Suppressor macrophage treated with lipopolysaccharide for 1 hour (primary cell): Measurements from ENCODE around the gene DIPK1B.
A peak's percentile ranks its signal among the peaks of the same experiment; 100 is the strongest.

Experiments used
- DNase-seq, 3 donors: peaks; one replicate each; pipeline ENCODE4 v3.0.0-alpha.2; 2020 to 2022

DIPK1B gene

DNA sequence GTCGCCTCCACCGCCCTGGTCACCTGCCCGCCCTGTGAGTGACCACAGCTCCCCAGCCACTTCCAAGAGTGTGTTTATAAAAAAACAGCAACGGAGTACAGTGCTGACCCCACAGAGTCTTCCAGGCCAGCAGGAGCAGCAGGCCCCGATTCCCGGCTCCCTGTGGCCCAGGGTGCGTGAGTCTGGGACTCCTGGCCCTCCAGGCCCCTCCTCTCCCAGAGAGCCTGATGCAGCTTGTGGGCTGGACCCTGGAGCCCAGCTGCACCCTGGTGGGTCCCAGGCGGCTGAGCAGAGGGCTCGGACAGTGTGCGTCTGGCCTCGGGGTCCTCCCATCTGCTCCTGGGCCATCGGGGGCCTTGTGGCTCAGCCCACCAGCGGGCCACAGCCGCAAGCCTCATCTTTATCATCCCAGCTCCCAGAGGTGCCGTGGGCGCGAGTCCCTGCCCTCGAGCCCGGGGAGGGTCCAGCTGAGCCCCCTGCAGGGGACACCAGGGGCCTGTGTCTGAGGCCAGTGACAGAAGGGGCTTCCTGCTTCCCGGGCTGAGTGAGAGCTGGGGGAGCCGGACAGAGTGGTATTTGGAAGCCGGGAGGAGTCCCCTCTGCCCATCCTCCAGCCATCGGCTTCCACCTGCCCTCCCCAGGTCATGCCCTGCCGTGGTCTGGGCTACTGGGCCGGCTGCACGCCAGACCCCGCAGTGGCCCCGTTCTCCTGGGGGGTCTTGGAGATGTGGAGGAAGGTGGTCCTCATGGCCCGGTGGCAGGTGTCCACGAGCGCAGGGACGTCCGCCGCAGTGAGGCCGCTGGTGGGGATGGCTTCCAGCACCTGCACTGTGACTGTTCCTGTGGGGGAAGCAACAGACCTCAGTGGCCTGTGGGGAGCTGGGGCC, 39.0 kb upstream of the DIPK1B start:
- no peak for DNase-seq

DNA sequence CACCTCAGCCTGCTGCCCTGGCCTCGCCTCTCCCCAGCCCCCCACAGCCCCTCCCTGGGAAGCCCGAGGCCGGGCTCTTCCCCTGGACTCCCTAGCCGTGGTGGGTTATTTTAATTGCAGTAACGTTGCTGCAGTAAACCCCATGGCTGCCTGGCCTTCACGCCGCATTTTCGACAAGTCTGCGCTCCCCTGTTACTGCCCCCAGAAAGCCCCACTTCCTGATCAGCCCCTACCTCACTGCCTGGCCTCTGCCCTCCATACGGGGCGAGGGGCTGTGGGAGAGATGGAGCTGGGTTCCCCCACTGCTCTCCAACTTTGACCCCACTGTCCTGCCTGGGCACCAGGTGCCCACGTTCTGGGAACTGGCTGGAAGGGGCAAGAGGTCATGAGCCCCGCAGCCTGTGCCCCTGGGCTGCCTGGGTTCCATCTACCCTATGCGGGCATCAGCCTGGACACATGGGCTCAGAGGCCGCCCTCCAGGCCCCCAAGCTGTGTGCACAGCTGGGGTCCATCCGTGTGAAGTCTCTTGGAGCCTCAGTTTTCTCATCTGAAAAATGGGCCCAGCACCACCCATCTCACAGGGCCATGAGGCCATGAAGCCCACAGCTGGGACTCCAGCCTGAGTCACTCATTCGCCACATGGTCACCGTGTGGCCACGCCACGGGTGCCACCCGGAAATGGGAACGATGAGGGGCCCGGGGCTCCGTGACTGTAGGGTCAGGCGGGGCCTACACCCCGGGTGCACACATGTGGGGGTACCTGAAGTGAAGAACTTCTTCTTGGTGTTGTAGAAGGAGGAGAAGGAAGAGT, 38.2 kb upstream of the DIPK1B start:
- DNase-seq, result no peak

DNA sequence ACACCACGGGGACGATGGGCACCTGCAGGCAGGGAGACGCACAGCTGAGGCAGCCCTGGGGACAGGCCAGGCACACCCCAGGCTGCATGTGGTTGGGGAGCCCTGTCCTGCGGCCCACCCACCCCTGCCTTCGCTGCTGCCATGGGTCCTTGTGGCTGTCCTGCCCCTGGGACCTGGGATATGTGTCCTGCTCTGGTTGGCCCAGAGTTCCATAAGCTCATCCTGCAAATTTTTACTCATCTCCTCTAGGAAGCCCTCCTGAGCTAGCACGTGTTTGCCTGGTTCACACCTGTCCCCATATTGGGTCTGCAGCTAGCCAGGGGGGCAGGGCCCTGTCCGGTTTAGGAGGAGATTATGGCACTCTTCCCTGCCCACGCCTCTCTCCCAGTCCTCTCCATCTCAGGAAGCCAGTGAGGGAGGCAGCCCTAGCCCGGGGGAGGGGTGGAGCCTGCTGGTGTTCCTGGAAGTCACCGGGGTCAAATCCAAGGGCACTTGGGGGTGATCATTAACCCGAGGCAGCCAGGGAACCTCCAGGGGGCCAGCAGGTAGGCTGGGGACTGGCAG, 37.5 kb upstream of the DIPK1B start:
- no peak for DNase-seq

DNA sequence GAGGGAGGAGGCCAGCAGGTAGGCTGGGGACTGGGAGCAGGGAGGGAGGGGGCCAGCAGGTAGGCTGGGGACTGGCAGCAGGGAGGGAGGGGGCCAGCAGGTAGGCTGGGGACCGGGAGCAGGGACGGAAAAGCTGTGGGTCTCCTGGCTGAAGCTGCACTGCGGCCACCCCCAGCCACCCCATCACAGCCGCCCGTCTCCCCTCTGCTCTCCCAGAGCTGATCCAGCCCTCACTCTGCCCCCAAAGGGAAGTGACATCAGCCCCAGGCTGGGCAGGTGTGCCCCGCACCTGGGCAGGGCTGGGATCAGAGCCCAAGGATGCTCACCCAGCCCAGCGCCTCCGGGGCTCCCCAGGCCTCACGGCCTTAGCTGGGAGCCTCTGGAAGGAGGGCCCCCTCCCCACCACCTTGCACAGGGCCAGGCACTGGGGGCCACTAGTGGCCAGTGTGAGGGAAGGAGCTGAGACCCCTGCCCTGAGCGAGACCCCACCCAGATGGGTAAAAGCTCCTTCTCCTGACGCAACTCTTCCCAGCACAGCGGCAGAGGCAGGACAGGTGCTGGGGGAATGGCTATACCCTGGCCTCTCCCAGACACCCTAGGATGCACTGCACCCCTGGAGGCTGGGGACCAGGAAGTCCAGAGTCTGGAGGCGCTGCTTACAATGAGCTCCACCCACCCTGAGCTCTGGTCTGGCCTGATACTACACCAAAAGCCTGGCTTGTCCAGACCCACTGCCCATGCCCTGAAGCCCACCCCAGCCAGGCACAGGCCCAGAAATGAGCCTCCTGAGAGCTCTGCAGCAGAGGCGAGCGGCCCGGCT, 36.7 kb upstream of the DIPK1B start:
- DNase-seq, result no peak

DNA sequence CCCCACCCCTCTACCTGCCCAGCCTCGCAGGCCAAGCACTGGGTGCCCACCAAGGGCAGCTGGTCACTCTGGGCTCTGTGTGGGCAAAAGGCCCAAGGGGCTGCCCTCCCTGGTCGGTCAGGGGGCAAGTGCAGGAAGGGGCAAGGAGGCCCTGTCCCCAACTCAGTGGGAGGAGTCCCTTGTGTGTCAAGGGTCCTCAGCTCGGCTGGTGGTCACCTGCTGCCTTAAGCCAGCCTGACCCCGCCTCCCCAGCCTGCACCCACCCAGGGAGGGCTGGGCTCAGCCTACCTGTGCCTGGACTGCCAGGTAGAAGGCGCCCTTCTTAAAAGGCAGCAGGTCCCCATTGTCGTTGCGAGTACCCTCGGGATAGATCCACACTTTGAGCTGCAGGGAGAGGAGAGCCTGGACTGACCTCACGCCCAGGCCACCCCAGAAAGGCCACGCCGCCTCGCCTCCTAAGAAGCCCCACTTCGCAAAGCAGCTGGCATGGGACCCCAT, 36.0 kb upstream of the DIPK1B start:
- no peak for DNase-seq

DNA sequence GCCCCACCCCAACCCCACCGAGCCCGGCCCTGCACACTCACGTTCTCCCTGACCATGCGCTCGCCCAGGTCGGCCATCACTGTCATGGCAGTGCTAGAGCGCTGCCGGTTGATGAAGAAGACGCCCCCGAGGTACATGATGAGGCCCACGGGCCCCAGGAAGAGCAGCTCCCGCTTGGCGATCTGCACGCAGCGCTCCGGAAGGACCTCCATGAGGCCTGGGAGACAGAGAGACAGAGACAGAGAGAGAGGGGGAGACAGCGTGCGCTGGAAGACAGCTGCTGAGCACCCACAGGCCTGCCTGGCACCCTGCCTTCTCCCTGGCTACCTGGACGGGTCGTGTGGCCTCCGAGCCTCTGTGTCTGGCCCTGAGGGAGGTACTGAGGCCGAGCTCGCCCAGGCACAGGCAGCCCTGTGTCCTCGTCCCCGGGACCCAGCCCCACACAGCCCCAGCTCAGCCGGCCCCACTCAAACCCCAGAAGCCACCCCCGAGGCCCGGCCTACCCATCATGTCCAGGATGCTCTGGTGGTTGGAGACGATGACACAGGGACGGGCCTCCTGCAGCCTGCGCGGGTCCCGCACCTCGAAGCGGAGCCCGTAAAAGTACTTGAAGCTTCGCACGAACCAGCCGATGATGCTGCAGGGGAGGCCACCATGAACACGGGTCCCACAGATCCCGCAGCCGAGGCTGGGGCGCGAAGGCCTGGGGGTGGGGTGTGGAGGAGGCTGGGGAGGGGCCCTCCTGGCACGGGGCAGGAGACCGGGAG, 35.3 kb upstream of the DIPK1B start:
- no peak for DNase-seq

DNA sequence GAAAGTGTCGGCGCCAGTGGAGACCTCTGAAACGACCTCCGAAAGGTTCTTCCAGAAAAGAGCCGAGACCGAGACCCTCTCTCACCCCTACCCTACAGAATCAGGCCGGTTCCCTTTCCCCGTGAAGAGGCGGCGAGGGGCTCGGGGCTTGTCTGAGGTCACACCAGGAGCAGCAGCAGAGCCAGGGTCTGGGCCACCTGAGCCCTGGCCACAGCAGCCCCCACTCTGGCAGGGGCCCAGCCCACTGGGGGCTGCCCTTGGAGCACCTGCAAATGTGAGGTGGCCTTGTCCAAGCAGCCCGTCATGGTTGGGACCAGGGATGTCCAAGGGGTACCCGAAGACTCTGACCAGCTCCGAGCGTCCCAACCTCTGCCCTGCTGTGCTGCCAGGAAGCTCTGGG, 34.3 kb upstream of the DIPK1B start:
- no peak for DNase-seq

DNA sequence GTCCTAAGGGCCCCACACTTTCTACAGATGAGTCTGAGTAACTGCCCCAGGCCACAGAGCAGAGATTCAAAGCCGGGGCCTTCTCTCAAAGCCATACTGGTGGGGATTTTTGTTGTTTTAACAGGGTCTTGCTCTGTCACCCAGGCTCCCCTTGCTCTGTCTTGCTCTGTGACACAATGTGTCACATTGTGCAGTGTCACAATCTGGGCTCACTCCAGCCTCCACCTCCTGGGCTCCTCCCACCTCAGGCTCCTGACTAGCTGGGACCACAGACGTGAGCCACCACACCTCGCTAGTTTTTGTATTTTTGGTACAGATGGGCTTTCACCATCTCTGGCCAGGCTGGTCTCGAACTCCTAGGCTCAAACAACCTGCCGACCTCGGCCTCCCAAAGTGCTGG, 33.7 kb upstream of the DIPK1B start:
- peak; percentile 34 to 60 (median 37) for DNase-seq

DNA sequence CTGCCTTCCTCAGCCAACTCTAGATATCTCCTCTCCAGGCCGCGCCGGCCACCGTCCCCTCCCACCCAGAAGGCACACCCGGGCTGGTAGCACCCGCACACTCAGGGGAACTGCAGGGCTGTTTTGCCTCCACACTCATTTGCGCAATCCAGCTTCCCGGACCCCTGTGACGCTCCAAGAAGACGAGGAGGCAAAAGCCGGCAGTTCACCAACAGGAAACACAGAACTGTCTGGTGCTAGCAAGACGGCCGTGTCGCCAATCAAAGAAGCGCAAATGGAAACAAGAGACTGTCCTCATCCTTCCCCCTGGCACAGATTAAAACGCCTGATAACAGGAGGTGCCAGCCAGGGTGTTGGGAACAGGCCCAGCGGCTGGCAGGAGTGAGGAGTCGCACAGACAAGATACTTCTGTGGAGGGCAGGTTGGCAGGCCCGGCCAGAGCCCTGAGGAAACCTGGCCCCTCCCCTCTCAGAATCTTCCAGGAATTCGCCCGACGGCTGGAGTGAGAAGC, 32.9 kb upstream of the DIPK1B start:
- DNase-seq, result peak; percentile 72 to 87 (median 76)

DNA sequence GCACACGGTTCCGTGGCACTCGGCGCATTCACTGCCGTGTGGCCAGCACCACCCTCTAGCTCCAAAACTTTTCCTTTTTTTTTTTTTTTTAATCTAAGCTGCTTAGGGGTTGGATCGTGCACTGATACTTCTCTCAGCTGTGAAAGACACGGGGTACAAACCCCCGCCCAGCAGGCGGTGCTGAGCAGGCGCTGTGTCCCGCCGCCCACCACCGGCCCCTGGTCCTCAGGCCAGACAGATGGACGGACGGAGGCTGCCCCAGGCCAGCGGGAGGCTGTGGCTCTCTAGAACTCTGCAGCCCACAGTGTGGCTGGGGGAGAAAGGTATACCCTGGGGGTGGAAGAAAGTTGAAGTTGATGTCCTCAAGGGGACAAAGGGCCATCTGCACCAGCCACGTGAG, 31.3 kb upstream of the DIPK1B start:
- no peak for DNase-seq

DNA sequence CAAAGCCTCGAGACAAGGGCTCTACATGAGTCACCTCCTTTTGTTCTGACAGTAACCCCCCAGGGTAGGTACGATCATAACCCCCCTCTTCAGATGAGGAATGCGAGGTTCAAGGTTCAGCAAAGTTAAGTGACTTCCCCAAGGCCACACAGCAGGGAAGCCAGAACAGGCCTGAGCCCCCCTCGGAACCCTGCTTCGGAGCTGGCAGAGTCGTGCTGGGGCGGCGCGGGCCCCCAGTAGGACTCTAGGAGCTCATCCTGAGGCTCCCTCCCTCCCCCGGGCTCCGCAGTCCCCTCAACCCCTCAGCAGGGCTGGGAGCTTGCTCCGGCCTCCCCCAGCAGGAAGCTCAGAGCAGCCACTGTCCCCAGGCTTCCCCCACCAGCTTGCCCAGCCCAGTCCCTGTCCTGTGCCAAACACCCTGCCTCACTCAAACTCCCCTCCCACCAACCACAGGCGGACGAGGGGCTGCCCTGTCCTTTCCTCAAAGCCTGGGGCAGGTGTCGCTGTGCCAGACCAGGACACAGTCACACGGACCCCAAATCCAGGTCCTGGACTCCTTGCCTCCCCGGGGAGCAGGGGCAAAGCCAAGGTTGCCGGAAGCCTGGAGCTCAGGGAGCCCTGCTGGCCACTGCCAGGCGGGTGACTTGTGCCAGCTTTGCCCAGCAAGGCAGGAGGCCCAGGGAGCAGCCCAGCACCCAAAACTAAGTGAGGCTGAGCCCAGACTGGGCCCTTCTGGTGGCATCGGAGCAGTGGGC, 30.2 kb upstream of the DIPK1B start:
- no peak for DNase-seq

DNA sequence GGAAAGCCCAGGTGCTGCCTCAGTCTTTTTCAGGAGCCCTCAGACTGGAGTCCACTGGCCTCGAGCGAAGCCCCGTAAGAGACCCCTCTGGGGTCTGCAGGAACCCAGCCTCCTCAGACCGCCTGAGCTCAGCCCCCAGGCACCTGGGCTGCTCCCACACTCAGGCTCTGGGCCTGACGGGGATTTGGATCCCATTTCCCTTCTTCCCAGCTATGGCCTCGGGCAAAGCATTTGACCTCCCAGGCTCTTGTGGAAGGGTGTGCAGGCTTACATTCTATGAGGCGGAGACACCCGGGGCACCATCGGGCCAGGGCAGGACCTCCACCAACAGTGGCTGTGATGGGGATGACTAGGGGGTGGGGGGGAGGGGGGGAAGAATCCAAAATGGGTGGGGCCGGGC, 29.7 kb upstream of the DIPK1B start:
- no peak for DNase-seq

DNA sequence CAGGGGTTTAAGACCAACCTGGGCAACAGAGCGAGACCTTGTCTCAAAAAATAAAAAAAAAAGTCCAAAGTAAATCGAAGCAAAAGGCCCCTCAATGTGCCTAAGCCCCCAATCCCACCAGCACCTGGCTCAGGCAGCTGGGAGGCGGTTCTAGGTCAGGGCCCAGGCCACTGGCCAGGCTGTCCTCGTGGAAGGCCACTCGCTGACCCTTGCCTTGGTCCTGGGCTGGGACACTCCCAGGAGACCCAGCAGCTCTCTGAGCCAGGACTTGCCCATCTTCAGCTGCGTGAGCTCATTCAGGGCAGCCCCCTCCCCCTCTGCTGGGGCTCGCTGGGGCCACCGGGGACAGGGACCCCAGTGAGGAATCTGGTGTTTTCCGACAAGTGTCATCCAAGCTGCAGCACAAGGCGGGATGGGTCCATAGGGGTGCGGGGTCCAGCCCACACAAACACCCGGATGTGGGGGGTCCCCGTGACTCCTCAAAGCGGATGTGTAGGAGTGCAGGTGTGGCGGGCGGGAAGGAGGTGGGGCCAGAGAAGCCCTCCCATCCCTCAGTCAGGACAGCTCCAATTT, 29.1 kb upstream of the DIPK1B start:
- no peak for DNase-seq

DNA sequence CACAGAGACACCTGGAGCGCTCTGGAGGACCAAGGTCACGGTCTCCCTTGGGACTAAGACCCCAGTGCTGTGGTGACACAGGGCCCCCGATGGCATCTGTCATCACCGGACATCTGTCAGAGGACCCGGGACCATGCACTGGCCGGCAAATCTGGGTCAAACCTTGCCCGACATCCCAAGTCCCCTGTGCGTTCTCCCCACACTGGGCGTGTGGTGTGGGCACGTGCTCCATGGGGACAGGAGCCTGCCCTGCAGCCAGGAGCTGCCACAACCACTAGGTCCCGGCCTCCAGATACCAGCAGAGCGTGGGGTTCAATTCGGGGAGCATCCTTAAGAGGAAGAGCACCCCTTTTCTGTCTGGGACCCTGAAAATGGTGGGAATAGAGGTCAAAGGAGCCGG, 28.6 kb upstream of the DIPK1B start:
- DNase-seq, result no peak

DNA sequence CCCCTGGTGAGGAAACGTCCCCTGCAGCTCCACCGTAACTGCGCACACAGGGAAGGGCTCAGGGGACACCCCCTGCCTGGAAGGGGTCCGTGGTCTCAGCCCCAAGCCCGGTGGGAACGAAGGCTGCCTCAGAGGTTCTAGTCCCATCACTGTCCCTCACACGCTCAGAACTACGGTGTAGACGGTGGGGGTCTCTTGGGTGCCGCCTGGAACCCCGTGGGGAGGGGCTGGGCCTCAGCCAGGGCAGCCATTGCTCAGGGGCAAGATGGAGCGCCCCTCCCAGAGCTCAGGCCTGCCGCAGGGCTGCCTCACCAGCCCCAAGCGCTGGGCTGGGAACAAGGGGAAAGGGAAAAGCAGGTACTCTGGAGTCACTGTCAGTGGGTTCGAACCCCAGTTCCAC, 28.0 kb upstream of the DIPK1B start:
- DNase-seq, result no peak

DNA sequence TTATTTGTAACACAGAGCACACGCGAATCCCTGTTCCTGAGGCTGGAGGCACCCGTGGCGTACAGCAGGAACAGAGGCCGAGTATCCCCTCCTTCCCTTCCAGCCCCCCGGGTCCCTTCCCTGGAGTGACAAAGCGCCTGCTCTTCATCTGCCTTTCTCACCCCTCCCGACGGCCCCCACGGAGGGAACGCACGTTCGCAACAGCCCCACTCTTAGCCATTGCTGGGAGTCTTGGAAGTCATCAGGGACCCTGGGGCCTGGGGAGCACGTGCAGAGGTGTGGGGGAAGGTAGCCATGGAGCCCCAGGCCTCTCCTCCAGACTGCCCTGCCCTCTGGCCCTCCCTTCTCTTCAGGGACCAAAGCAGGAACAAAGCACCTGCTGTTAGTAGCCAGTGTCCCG, 27.6 kb upstream of the DIPK1B start:
- no peak for DNase-seq

DNA sequence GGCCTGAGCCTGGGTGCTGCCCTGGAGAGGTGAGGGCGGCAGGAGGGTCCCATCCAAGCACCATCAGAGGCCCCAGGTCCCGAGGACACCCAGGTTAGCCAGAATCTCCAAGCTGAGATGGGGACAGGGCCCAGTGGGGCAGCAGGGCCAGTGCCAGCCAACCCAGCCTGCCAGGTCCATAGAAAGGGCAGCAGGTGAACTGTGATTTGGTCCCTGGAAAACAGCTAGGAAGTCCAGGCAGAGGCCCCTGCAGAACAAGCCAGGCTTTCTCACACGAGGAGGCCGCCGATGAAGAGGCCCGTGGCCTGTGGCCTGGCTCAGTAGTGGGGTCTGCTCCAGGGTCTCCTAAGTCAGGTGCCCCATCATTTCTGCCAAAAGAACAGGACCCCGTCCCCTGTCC, 27.2 kb upstream of the DIPK1B start:
- DNase-seq, result no peak

DNA sequence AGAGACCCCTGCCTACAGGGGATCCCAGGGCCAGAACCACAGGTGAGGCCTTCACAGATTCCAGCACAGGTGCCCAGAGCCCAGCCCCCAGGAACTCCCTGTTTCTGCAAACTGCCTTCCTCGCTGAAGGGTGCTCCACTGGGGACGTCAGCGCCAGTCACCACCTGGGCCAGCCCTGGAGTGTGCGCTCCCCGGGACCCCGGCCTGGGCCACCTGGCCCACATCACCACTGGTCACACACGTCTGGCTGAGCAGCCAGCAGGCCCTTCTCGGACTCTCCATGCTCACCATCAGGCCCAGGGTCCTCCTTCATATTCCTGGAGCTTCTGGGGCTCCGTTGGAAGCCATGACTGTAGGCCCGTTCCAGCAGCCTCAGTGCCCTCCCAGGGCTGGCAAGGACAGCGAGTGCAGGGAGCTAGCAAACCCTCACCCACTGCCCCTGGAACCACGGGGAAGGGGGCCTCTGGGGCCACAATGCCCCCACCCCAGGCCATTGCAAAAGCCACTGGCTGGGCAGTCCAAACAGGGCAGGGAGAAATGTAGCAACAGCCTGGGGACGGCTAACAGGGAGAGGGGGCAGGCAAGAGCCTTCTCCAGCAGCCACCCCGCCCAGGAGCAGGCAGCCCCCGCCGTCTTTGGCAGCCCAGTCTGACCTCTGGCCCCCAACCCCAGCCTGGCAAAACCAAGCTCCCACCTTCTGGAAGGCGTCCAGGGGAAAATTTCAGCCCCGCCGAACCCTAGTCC, 26.4 kb upstream of the DIPK1B start:
- DNase-seq, result peak; percentile 30 to 53 (median 44)

DNA sequence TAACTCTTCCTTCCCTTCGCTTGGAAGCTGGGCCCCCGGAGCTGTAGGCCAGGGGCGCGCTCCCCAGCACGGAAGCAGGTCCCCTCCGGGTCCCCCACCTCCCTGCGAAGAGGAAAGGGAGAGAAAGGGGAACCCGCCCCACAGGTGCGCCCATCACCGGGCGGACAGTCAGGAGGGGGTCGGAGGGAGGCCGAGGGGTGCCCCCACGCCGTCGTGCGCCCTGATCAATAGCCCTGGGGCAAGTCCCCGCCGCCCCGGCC, 25.9 kb upstream of the DIPK1B start:
- DNase-seq, result no peak
